Left renal pelvis (tissue), 4 donors: ENCODE measurements around the gene DET1. TPM values are rescaled to one million over a fixed set of nuclear protein-coding genes. Genes with fewer than 3 reads are reported as not detected.
"Not testable (repeated sequence)": the region's sequence is repeated elsewhere in the genome, so short reads cannot be mapped to it uniquely, and the experiment has no call there.

ENCODE experiments used
- DNase-seq, 4 donors: peaks; one replicate each; pipeline ENCODE4 v3.0.0-alpha.2; 2013; ENCODE audit warnings: low read depth in 4 of 4, low spot score in 3 of 4
- polyA plus RNA-seq, 4 donors: library from polyadenylated mRNA; unstranded; fragments of 120-200 nt; gene quantifications; one replicate each; pipeline ENCODE4 v1.2.1, GENCODE V29; 2013; ENCODE audit not compliant: insufficient read length in 4 of 4

The DET1 gene
- polyA plus RNA-seq, 4 donors: 13.8 to 19.3 (median 15.0) TPM

DNA sequence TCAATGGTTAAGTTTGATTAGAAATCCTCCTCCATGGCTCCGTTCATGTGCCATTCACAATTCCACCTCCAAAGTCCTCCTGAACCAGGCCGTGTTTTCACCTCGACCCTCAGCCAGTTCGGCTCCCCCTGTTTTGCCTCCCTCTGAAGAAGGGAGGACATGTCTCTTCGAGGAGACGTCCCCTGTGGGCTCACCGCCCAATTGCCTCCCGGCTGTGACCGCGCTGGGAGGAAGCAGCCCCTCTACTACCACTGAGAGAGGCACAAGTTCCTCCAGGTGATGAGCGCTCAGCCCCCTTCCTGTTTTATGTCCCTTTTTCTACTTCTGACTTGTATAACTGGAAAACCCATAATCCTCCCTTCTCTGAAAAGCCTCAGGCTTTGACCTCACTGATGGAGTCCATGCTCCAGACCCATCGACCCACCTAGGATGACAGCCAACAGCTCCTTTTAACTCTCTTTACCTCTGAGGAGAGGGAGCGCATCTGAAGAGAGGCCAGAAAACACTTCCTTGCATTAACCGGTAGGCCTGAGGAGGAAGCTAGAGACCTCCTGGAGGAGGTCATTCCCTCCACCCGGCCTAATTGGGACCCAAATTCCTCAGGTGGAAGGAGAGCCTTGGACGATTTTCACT, 4.7 kb downstream of the DET1 start:
- DNase-seq: no peak

GRCh38 chr15:88541111-88541510, 5.4 kb downstream of the DET1 start:
- DNase-seq: not testable (repeated sequence)

GRCh38 chr15:88540350-88540749, 6.1 kb downstream of the DET1 start:
- DNase-seq: not testable (repeated sequence)

- no peak for DNase-seq
Observed at GRCh38 chr15:88539441-88539840, 7.0 kb downstream of the DET1 start.

GRCh38 chr15:88538972-88539371, 7.5 kb downstream of the DET1 start:
- DNase-seq: no peak

DNA sequence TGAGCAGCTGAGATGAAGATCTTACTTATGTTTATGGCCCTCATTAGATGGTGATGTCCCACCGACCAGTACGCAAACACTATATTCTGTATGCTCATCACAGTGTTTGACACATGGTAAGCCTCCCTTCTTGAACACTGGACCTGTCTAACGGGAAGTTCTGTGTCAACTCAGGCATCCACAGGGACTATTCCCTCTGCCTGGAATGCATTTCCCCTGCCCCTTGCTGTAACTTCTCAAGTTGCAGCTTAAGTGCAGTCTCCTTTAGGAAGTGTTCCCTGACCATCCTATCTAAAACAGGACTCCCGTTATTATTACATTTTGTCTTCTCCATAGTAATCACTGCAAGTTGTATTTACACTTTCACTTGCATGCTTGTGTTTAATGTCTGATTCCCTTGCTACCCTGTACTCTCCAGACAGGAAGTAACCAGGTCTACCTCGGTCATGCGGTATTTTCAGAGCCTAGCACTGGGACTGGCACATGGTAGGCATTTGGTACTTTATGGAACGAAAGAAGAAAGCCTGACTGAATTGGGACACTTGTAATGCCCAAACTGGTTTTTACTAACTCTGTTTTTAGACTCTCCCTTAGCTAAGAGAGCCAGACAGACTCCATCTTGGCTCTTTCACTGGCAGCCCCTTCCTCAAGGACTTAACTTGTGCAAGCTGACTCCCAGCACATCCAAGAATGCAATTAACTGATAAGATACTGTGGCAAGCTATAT, 8.7 kb downstream of the DET1 start:
- no peak for DNase-seq

- DNase-seq: no peak
Observed at GRCh38 chr15:88535607-88536313, 10.7 kb downstream of the DET1 start.

DNA sequence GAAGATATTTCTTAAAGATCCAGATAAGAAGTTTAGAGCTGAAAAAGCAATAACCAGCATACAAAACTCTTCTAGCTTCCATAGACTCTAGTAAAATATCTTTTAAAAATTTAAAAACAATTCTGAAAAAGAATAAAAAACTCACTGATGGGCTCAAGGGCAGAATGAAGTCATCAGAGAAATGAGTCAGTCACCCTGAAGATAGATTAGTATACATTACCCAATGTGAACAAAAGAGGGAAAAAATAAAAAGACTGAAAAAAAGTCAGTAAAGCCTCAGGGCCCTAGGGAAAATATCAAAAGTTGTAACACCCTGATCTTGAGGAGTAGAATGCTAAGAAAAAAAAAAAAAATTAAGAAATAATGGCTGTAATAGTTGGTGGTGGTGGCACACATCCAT, 11.4 kb downstream of the DET1 start:
- DNase-seq: no peak

GRCh38 chr15:88533376-88533775, 13.1 kb downstream of the DET1 start:
- no peak for DNase-seq

DNA sequence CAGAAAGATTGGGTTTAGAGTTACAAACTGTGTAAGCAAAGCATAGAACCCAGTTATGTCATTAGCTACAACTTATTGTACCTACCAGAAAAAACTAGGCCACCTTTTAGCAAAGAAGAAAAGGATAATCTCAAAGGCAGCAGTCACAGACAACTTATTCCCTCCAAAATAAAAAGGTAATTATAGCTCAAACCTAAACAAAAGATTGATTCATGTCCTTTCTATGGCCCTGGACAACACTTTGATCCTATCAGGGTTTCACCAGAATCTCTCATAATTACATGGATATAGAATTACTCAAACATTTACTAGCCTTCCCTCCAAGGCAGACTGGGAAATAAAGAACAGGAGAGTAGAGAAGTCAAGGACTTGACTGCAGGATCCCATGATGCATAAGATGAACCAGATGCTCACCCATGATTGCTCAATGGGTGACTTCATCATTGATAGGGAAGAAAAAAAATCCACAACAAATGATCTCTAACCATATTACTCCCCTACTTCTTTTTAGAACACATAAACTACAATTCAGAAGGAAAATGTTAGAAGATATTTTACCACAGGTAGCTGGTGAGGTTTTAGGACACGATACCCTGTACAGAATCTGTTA, 17.4 kb downstream of the DET1 start:
- DNase-seq: no peak

DNA sequence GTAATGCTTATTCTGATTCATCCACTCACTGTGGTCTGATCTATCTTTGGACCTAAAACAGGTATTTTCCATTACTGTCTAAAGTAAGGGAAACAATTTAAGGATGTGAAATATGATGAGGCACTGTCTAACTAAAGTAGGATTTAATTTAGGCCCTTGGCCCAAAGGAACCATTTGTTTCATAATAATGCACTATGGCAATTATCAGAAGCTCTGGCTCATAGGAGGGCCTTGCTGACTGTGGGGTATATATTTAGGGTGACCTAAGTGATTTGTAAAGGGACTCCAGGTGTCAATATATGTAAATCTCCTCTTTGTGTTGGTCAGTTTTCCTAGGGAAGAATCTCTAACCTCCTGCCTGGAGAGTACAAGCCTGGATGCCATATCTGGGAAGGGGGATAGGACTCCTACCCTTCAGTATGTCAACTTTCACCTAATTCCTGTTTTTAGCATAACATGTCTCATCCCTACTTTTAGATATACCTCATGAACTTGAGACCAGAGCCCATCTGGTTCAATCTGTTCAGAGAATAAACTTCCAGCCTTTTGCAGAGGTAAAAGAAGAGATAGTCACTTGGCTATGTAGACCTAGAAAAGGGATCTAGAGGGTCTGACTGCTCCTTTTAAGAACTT, 20.1 kb downstream of the DET1 start:
- no peak for DNase-seq

DNA sequence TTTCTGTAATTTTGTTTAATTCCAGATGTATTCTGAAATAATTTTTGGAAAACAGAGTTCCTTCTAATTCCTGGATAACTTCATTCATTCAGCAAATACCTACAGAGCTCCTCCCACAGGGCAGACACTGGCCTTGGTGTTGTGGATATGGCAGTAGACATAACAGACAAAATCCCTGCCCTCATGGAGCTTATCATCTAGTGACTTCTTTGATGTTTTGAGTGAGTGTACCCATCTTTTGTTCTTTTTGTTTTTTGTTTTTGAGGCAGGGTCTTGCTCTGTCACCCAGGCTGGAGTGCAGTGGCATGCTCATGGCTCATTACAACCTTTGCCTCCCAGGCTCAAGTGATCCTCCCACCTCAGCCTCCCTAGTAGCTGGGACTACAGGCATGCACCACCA, 21.1 kb downstream of the DET1 start:
- no peak for DNase-seq

- not testable (repeated sequence) for DNase-seq
Observed at GRCh38 chr15:88524094-88524493, 22.4 kb downstream of the DET1 start.

GRCh38 chr15:88518903-88519302, 27.6 kb downstream of the DET1 start:
- no peak for DNase-seq

DNA sequence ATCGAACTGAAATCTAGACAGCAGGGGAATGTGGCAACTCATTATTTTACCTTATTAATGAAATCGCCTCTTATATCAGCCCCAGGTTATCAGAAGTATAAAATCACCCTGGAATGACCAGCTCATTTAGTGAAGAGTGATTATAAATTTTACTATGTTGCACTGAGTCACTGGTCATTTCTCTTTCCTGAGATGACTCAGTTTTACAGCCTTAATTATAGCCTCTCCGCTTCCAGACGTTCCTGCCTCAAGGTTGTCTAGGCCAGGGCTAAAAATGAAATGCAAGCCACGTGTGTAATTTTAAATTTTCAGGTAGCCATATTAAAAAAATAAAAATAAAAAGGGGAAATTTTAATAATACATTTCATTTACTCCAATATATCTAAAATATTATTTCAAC, 33.3 kb downstream of the DET1 start:
- DNase-seq: no peak

GRCh38 chr15:88512601-88513000, 33.9 kb downstream of the DET1 start:
- no peak for DNase-seq

- no peak for DNase-seq
Observed at GRCh38 chr15:88512078-88512477, 34.4 kb downstream of the DET1 start.

DNA sequence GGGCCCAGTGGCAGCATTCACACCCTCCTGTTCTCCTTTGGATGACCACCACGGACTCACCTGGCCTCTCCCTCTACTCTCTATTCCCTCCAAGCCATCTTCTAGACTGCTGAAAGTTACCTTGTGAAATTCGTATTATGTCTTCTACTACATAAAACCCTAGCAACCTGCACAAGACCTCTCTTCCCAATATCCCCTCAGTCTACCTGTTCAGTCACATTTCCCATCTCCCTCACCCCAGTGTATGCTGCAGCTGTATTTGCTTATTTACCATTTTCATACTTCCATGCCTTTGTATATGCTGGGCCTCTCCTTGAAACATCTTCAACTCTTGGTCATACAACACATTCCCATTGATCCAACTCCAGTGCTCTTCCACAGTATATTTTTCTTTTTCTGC, 35.3 kb downstream of the DET1 start:
- DNase-seq: no peak

- no peak for DNase-seq
Observed at GRCh38 chr15:88509964-88510363, 36.5 kb downstream of the DET1 start.

- DNase-seq: no peak
Observed at GRCh38 chr15:88509321-88509720, 37.2 kb downstream of the DET1 start.

GRCh38 chr15:88506628-88507027, 39.9 kb downstream of the DET1 start:
- DNase-seq: no peak
